SK-N-SH (cell line): ENCODE results near the gene SLC39A7. TPM values are rescaled to one million over a fixed set of nuclear protein-coding genes. Genes with fewer than 3 reads are reported as not detected.

Experiments used
- CTCF ChIA-PET: fragments of 300-600, 350-600 bp; formaldehyde crosslinking; extraction: SDS; loops from one replicate; lab custom pipeline; 2021; lab: Yijun Ruan, JAX
- POLR2A ChIA-PET: fragments of 350-600 bp; sonication (Branson Sonifier 250); formaldehyde crosslinking; extraction: SDS; loops from one replicate; lab custom pipeline; 2020; ENCODE audit warnings: antibody characterized with exemption, inconsistent platforms; lab: Yijun Ruan, JAX
- DNase-seq: peaks from one replicate; pipeline ENCODE4 v3.0.0; 2012
- H2AFZ ChIP-seq: fragments of 200-600 bp; sonication (generic); 2 replicates; pipeline ENCODE4 v1.8.1; 2016; ENCODE audit warnings: antibody characterized with exemption, mild to moderate bottlenecking, low read depth
- H3F3A ChIP-seq: fragments of 200-600 bp; sonication (generic); replicated peaks from 2 replicates; pipeline ENCODE3; 2016; ENCODE audit warnings: antibody characterized with exemption, mild to moderate bottlenecking; ENCODE audit not compliant: insufficient read depth
- H3K27ac ChIP-seq, 2 experiments: fragments of 200-500 bp in 1 of 2; fragments of 200-600 bp in 1 of 2; sonication (Bioruptor generic) in 1 of 2; sonication (generic), shearing (Covaris generic) in 1 of 2; 2 replicates each; pipeline versions ENCODE4 v1.5.1 to v1.6.1; 2014 to 2016; ENCODE audit warnings: low read depth in 2 of 2, inconsistent platforms in 1 of 2, low read length in 1 of 2, mild to moderate bottlenecking in 1 of 2, mixed read lengths in 1 of 2
- H3K27me3 ChIP-seq: fragments of 200-600 bp; sonication (generic), shearing (Covaris generic); 2 replicates; pipeline ENCODE4 v1.6.1; 2016; ENCODE audit warnings: mixed run types; ENCODE audit not compliant: insufficient read depth
- H3K36me3 ChIP-seq, 2 experiments: fragments of 200-500 bp in 1 of 2; fragments of 200-600 bp in 1 of 2; sonication (Bioruptor generic) in 1 of 2; sonication (generic) in 1 of 2; replicated peaks in 1 of 2; 2 replicates each; pipeline versions ENCODE3 to v1.5.1; 2014 to 2016; ENCODE audit warnings: low read length in 1 of 2, mild to moderate bottlenecking in 1 of 2; ENCODE audit not compliant: insufficient read depth in 2 of 2, control insufficient read depth in 1 of 2
- H3K4me1 ChIP-seq, 2 experiments: fragments of 200-500 bp in 1 of 2; fragments of 200-600 bp in 1 of 2; sonication (Bioruptor generic) in 1 of 2; sonication (generic), shearing (Covaris generic) in 1 of 2; 2 replicates each; pipeline versions ENCODE4 v1.5.1 to v1.6.1; 2014 to 2016; ENCODE audit warnings: low read depth in 1 of 2, low read length in 1 of 2, mixed run types in 1 of 2; ENCODE audit not compliant: insufficient read depth in 2 of 2, control insufficient read depth in 1 of 2
- H3K4me2 ChIP-seq: fragments of 200-600 bp; sonication (generic), shearing (Covaris generic); 2 replicates; pipeline ENCODE4 v1.6.1; 2017; ENCODE audit warnings: mixed run types
- H3K4me3 ChIP-seq, 2 experiments: fragments of 200-500 bp in 1 of 2; fragments of 200-600 bp in 1 of 2; sonication (Bioruptor generic) in 1 of 2; sonication (generic), shearing (Covaris generic) in 1 of 2; 2 replicates each; pipeline versions ENCODE4 v1.5.1 to v1.8.1; 2014 to 2016; ENCODE audit warnings: low read depth in 2 of 2, inconsistent platforms in 1 of 2, low read length in 1 of 2, mild to moderate bottlenecking in 1 of 2, mixed read lengths in 1 of 2, moderate library complexity in 1 of 2
- H3K79me2 ChIP-seq: fragments of 200-600 bp; sonication (generic); 2 replicates; pipeline ENCODE4 v1.8.1; 2017; ENCODE audit warnings: mild to moderate bottlenecking; ENCODE audit not compliant: insufficient read depth
- H3K9ac ChIP-seq: fragments of 200-600 bp; sonication (generic); 2 replicates; pipeline ENCODE4 v1.6.1; 2017; ENCODE audit warnings: mixed run types
- H3K9me2 ChIP-seq: fragments of 200-600 bp; sonication (generic); 2 replicates; pipeline ENCODE4 v1.6.1; 2017; ENCODE audit warnings: mixed run types
- H3K9me3 ChIP-seq: fragments of 200-600 bp; sonication (generic); 2 replicates; pipeline ENCODE4 v1.6.1; 2017; ENCODE audit warnings: mixed run types, mild to moderate bottlenecking, moderate library complexity
- H4K20me1 ChIP-seq: fragments of 200-600 bp; sonication (generic); 2 replicates; pipeline ENCODE4 v1.6.1; 2017; ENCODE audit warnings: mild to moderate bottlenecking, mixed run types; ENCODE audit not compliant: insufficient read depth
- CHD2 ChIP-seq: fragments of 150-350 bp; IDR thresholded peaks from 2 replicates; pipeline ENCODE4 v1.6.1; 2018; ENCODE audit warnings: low read length; ENCODE audit not compliant: partially characterized antibody
- YY1 ChIP-seq: IDR thresholded peaks from 2 replicates; pipeline ENCODE4 v1.4.0; 2012; ENCODE audit warnings: low read depth, mild to moderate bottlenecking
- WGBS: methylation state at CpG from one replicate; pipeline ENCODE4 v1.1.6; 2017; ENCODE audit warnings: low lambda C conversion rate; 5-methylcytosine and 5-hydroxymethylcytosine counted together
- polyA plus RNA-seq, 3 experiments: library from polyadenylated mRNA; depleted of rRNA; stranded (reverse); fragments of >200 nt; gene quantifications; 2 replicates each; pipeline ENCODE4 v1.2.3, GENCODE V29; 2012
- TF ChIP-seq, protein P1 (sequence below): fragments of 200-600 bp; sonication (generic); IDR thresholded peaks from 2 replicates; pipeline ENCODE4 v1.6.1; 2017; ENCODE audit warnings: antibody characterized with exemption, mild to moderate bottlenecking, moderate library complexity
- TF ChIP-seq, protein P2 (sequence below): IDR thresholded peaks from 2 replicates; pipeline ENCODE4; 2012

The SLC39A7 gene
- polyA plus RNA-seq, 1 of the 3 experiments (the other 2 are of a cell fraction) = 129 TPM

DNA sequence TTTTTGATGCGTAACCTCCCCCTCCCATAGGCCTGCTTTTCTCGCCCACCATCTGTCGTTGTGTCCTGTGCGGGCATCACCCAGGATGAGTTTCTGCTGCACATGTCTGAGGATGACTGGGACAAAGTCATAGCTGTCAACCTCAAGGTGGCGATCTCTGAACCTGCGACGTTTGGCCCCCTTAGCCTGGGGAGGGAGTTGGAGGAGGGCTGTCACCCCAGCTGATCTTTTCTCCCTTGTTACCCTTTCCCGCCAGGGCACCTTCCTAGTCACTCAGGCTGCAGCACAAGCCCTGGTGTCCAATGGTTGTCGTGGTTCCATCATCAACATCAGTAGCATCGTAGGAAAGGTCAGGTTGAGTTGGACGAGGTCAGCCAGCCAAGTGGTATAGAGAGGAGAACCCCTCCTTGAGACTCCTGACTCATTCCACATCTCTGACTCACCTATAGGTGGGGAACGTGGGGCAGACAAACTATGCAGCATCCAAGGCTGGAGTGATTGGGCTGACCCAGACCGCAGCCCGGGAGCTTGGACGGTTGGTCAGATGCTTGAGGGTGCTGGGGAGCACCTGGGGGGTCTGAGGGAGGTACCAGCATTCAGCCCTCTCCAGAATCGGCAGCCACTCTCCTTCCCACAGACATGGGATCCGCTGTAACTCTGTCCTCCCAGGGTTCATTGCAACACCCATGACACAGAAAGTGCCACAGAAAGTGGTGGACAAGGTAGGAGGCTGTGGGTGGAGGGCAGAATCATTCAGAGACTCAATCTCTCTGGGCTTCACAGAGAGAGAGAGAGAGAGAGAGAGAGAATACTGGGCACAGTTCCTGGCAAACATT lies 4.7 kb downstream of the SLC39A7 start:
- Histone ChIP-seq H4K20me1 (no peaks in the 10 kb centered on the region), H3K36me3 (peaks cover 21 to 29% of the 10 kb centered on the region in 2 experiments), H2AFZ (no peak overlapping the region), H3K9ac (peak overlapping the region; percentile 72; the same call in 1 of the 2 replicates), H3K9me2 (no peaks in the 10 kb centered on the region), H3K4me3 (peak overlapping the region; percentile 78 to 90), H3K9me3 (no peaks in the 10 kb centered on the region), H3K27ac (peak overlapping the region in 1 of 2 experiments; percentile 43; a peak in 3 of 4 replicates)
- DNase-seq = peak; percentile 42
- CTCF ChIA-PET = interaction anchor here (1.0 to 2.4 kb wide), 4 partner anchors 9 to 43 kb away, joined by 3 to 16 read pairs (median 4); no protein-coding TSS in a partner anchor
- POLR2A ChIA-PET = interaction anchor here (1.3 kb wide), 1 partner anchor 234 kb away, joined by 7 read pairs; no protein-coding TSS in a partner anchor
- TF ChIP-seq, protein P1, sequence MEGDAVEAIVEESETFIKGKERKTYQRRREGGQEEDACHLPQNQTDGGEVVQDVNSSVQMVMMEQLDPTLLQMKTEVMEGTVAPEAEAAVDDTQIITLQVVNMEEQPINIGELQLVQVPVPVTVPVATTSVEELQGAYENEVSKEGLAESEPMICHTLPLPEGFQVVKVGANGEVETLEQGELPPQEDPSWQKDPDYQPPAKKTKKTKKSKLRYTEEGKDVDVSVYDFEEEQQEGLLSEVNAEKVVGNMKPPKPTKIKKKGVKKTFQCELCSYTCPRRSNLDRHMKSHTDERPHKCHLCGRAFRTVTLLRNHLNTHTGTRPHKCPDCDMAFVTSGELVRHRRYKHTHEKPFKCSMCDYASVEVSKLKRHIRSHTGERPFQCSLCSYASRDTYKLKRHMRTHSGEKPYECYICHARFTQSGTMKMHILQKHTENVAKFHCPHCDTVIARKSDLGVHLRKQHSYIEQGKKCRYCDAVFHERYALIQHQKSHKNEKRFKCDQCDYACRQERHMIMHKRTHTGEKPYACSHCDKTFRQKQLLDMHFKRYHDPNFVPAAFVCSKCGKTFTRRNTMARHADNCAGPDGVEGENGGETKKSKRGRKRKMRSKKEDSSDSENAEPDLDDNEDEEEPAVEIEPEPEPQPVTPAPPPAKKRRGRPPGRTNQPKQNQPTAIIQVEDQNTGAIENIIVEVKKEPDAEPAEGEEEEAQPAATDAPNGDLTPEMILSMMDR = peak; percentile 33
- no peak for TF ChIP-seq YY1
- TF ChIP-seq, all 33 proteins: peak for 1
- WGBS = 54% methylated on average over 15 of the region's 17 CpGs
- no peaks in the 10 kb centered on the region for H3K27me3 ChIP-seq
- H3K4me2 ChIP-seq = peak overlapping the region; percentile 98
- peaks cover 21% of the 10 kb centered on the region for H3F3A ChIP-seq
- H3K79me2 ChIP-seq = peaks cover 47% of the 10 kb centered on the region
- H3K4me1 ChIP-seq = peaks cover 28 to 43% of the 10 kb centered on the region in 2 experiments

DNA sequence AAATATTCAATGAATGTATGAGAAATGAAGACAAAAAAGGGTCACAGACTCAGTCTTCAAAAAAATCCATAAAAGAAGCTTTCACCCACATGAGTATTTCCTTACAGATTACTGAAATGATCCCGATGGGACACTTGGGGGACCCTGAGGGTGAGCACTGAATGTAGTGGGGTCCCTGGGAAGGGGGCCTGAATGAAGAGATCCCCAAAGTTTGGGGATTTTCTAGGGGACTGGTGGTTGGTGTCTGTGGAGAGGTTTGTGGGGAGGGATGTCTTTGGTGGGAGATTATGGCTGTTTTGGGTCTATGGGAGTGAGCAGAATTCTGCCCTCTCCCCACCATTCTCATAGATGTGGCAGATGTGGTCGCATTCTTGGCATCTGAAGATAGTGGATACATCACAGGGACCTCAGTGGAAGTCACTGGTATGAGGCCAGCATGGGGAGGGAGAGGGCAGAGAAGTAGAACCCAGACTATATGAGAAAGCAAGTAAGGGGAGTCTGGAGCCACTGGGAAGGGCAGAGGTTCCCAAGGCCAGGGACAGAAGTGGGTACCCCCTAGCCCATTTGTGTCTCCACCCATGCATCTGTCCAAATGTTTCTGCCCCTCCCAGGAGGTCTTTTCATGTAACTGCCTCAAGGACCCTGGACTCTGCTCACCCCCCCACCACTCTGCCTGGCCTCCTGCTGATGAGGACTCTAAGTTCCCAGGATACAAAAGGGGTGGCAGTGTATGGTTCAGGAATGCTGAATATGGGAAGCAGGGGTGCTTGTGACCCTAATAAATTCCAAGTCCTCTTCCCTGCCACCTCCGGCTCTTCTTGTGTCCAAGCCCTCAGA lies 5.6 kb downstream of the SLC39A7 start:
- Histone ChIP-seq H3F3A (peaks cover 21% of the 10 kb centered on the region), H3K27ac (peak overlapping the region in 1 of 2 experiments; percentile 27; a peak in 2 of 4 replicates), H3K9ac (no peak overlapping the region), H3K4me1 (peaks cover 28 to 42% of the 10 kb centered on the region in 2 experiments), H3K9me3 (no peaks in the 10 kb centered on the region), H3K79me2 (peaks cover 41% of the 10 kb centered on the region), H3K36me3 (peaks cover 27 to 35% of the 10 kb centered on the region in 2 experiments), H3K4me2 (peak overlapping the region; percentile 96; the same call in 1 of the 2 replicates), H3K9me2 (no peaks in the 10 kb centered on the region), H4K20me1 (no peaks in the 10 kb centered on the region), H3K27me3 (no peaks in the 10 kb centered on the region), H3K4me3 (no peak overlapping the region), H2AFZ (no peak overlapping the region)
- WGBS = 80% methylated on average over 3 of the region's 3 CpGs
- peak; percentile 3 for DNase-seq
- no peak for TF ChIP-seq YY1
- TF ChIP-seq CHD2 = no peak
- TF ChIP-seq, protein P2, sequence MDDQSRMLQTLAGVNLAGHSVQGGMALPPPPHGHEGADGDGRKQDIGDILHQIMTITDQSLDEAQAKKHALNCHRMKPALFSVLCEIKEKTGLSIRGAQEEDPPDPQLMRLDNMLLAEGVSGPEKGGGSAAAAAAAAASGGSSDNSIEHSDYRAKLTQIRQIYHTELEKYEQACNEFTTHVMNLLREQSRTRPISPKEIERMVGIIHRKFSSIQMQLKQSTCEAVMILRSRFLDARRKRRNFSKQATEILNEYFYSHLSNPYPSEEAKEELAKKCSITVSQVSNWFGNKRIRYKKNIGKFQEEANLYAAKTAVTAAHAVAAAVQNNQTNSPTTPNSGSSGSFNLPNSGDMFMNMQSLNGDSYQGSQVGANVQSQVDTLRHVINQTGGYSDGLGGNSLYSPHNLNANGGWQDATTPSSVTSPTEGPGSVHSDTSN = no peak
- ChIA-PET CTCF (interaction anchor here (1.5 to 2.4 kb wide), 2 partner anchors 42 kb away, joined by 8 to 16 read pairs; no protein-coding TSS in a partner anchor), POLR2A (no interaction called here)
